ENCODE results near the gene HOXA3.
A peak's percentile ranks its signal among the peaks of the same experiment; 100 is the strongest.

HOXA3 gene

DNA sequence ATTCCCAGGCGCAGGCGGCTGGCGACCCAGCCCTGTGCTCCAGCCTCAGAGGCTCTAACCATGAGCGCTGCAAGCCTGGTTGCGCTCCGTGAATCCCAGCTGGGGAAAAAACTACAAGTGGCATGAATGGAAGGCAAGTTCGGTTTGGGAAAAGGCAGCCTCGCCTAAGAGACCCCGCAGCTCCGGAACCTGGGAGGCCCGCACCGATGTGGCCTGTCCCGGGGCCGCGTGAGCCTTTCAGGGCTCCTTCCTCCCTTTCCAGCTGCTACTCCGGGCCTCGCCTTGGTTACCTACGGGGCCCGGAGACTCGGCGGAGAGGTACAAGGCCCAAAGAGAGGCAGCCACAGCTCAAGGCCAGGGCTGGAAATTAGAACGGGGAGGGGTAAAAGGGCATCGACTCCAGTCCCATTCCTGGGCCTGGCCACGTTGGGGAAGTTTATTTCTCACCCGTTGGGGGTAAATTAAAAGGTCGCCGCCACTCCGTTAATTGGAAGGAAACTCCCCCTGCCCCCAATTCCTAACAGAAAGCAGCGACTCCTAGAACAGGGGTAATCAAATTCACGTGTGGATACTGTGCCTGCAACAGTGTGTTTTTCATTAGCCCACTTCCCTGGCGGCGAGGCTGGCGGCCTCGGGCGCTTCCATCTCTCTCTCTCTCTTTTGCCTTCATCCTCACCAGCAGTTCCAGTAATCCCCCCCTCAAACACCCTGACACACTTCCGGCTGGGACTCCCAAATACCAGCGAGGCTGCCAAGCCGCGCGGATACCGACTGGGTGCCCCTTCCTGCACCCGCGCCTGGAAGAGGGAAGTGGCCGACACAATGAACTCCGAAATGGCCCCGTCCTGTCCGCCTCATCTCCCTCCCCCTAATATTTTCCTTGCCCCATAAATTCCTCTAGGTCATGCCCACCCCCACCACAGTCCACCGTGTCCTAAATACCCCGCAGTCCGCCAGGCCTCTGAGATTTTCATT, 14.4 kb upstream of the HOXA3 start:
- no peak for DNase-seq (ENCODE audit: low read depth in 2 of 2)

DNA sequence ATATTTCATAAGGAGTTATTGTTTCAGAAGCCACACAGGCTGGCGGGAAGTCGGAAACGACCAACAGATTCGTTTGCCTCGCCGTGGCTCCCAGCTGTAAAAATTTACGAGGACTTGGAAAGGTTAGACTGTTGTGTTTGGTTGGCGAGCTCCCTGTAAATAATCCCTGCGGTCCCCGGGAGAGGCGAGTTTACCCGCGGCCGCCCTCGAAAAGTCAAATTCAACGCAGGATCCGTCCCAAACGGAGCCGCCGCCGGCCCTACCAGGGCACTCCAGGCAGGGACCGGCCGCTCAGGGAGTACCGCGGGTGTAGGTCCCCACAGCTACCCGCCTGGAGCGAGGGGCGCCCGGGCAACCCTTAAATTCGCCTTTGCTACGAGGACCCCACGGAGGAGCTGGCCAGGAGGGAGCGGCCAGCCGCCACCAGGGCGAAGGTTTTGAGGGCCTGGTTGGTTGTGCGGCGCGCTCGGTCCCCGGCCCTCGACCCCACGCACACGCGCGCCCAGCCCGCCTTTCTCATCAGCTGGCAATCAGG, 13.7 kb upstream of the HOXA3 start:
- DNase-seq (ENCODE audit: low read depth in 2 of 2) = no peak

DNA sequence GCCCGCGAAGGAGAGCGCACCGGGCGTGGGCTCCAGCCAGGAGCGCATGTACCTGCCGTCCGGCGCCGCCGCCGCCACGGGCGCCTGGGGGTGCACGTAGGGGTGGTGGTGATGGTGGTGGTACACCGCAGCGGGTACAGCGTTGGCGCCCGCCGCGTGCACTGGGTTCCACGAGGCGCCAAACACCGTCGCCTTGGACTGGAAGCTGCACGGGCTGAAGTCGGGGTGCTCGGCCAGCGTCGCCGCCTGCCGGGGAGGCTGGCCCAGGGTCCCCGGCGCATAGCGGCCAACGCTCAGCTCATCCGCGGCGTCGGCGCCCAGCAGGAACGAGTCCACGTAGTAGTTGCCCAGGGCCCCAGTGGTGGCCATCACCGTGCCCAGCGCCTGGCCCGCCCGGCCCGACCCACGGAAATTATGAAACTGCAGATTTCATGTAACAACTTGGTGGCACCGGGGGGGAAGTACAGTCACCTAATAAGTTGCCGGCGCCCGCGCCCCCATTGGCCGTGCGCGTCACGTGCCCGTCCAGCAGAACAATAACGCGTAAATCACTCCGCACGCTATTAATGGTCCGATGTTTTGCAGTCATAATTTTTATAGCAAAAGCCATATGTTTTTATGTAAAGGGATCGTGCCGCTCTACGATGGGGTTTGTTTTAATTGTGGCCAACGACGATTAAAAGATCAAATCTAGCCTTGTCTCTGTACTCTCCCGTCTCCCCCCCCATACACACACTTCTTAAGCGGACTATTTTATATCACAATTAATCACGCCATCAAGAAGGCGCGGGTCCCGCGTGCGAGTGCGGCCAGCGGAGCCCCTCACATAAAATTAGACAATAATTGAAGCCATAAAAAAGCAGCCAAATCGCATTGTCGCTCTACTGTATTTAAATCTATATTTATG, 13.0 kb upstream of the HOXA3 start, which contains the start of gene HOXA9:
TSS of gene HOXA9 (minus strand) at position 449 of the 907 bp plus-strand sequence. CDS start at position 369, 80 bp downstream.
- DNase-seq (ENCODE audit: low read depth in 2 of 2) = no peak

DNA sequence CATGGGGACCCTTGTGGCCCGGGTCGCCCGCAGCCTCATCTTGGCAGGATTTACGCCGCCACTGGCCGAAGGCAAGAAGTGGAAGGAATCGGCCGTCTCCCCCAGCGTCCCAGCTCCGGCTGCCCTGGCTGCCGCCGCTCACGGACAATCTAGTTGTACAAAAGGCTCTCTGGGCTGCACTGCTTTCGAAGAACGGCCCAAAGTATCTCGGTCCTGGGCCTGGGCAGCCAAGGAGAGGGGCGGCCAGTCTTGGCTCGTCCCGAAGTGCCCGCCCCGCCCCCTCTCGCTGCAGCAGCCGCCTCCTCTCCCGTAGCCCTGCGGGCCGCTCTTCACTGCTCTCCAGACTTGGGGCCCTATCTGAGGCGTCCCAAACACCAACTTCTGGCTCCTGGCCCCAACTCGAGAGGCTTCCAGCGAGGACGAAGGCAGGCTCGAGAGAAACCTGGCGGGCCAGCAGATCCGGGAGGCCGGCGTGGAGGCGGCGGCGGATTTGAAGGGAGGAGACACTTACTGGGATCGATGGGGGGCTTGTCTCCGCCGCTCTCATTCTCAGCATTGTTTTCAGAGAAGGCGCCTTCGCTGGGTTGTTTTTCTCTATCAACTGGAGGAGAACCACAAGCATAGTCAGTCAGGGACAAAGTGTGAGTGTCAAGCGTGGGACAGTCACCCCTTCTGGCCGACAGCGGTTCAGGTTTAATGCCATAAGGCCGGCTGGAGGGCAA, 12.1 kb upstream of the HOXA3 start:
- DNase-seq (ENCODE audit: low read depth in 2 of 2) = no peak

DNA sequence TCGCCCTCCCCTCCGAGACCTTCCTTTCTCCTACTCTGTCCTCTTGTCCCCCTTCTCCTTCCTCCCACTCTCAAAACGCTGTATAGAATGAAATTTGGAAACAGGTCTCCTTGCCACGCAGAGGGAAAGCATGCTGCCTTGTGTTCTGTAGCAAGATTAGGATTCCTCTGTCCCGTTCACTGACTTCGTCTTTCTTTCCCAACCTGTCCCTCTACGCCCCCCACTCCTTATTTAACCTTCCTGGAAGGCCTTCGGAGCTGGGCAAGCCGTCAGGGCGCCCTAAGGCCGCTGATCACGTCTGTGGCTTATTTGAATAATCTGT, 11.6 kb upstream of the HOXA3 start:
- DNase-seq (ENCODE audit: low read depth in 2 of 2) = no peak

DNA sequence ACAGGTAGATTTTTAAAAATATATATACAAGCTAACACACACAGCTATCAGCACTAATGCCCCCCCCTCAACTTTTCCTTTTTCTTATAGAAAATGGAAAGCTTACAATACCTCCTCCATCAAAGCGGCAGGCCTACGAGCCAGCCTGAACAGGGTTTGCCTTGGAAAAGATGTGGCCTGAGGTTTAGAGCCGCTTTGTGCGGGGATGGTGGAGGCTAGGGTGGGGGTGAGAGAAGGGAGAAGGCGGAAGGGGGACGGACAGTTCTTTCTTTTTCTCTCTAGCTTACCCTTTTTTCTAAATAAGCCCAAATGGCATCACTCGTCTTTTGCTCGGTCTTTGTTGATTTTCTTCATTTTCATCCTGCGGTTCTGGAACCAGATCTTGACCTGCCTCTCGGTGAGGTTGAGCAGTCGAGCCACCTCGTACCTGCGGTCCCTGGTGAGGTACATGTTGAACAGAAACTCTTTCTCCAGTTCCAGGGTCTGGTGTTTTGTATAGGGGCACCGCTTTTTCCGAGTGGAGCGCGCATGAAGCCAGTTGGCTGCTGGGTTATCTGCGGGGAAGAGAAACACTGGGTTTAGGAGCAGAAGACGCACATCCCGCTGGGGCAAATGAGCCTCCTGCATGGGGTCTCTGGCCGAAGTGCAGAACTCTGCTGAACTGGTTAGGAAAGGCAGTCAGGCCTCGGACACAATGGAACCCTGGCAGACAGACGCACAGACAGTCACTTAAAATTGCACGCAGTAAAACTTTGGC, 11.1 kb upstream of the HOXA3 start:
- no peak for DNase-seq (ENCODE audit: low read depth in 2 of 2)

DNA sequence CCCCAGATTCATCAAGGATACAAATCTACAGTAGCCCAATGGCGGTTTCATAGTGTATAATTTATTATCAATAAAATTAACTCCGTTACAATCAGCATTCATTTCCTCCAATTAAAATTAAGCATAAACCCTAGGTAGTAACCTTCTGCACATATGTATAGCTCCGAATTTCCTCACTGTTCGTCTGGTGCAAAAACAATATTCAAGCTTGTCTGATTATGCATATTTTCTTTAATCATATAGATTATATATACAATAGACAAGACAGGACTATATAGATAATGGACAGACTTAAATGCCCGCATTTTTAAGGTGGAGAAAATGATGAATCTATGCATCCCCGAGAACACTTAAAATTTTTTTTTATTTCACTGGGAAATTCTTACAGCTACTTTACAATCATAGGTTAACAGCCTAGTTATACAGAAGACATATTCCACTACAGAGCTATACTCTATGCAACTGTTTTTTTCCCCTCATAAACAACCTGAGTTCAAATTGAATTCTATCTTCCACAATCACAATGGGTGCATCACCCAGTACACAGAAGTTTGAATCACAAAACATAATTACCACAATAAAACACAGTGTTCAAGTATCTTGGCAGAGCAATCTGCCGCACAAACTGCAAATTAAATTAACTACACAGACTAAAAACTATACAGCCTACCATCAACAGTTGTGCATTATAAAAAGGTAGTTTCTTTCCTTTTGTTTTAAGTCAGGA, 10.3 kb upstream of the HOXA3 start:
- DNase-seq (ENCODE audit: low read depth in 2 of 2) = no peak

DNA sequence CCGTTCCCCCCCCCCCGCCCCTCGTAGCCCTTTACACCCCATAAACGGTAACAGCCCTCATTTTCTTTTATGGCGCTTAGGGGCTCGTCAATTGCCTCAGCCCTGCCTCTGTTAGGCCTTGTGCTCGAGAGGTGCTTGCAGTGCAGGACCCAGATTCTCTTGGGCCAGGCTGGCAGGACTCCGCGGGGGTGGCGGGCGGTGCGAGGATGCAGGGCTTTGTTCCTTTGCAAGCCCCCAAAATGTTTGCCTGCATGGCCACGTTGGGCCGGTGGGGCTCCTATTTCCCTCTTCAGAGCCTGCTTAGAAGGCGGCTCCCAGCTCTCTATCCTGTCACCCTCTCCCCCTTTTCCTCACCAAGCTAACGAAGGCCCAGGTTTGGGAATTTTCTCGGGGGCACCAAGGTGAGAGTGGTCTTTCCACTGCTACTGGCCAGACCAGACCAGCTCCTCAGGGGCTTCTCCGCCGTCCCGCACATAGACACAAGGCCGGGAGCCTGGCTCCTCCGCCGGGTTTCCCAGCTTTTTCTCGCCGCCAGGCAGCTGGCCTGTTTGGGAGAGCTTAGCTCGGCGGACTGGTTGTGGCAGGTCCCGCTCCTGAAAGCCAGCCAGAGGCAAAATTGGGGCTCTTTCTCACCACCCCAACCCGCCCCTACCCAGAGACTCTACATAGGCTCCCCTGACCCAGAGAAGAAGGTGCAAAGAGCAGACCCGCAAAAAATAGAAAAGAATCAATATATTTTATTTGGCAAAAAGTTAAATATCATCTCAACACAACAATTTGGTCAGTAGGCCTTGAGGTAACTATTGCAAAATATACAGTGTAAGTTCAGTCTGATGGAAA, 9.6 kb upstream of the HOXA3 start:
- no peak for DNase-seq (ENCODE audit: low read depth in 2 of 2)

DNA sequence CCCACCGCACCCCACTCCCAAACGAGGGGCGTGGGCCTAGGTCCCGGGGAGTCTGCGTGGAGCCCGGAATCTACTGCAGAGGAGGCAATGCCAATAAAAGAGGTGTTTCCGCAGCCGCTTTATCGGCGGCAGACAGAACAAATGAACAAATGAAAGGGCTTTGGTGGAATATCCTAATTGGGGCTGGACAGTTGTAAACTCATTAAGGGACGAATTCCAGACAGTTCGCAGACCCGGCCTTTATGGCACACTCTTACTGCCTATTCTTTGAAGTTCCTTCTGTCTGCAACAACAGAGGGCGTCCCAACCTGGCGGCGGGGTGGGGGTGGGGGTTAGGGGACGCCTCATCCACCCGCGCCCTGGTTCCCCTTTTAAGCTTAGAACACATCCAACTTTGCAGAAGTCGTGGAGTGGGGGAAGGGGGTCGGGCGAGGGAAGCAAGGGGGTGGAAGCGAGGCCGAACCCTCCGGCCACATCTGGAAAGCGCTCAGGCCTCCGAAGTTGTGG, 8.9 kb upstream of the HOXA3 start:
- no peak for DNase-seq (ENCODE audit: low read depth in 2 of 2)

DNA sequence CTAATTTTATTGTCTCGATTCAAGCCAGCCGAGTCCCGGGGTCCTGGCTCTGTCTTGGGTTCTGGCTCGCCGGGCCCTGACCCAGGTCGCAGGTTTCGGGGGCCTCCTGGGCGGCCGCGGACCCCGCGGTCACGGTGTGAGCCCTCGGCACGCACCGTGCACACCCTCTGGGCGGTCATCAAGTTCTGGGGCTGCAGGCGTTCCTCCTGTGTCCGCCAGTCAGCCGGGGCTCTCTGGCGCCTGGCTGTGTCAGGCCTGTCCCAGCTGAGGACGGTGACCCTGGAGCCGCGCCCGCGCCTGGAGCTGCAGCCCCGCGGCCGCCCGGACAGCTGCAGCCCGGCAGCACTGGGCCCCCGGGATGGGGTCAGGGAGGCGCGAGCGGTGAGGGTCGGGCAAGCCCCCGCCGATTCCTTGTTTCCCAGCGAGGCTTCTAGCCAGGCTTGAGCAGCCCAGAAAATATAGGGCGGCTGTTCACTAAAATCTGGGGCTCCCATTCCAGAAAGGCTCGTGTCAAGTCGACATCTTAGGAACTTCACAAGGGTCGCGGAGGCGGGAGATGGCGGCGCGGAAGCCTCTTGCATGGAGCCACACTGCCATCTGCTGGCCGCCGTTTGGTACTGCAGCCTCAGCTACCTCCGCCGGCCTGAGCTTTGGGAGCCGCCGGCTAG, 8.3 kb upstream of the HOXA3 start:
- peak; percentile 77 to 86 for DNase-seq (ENCODE audit: low read depth in 2 of 2)

DNA sequence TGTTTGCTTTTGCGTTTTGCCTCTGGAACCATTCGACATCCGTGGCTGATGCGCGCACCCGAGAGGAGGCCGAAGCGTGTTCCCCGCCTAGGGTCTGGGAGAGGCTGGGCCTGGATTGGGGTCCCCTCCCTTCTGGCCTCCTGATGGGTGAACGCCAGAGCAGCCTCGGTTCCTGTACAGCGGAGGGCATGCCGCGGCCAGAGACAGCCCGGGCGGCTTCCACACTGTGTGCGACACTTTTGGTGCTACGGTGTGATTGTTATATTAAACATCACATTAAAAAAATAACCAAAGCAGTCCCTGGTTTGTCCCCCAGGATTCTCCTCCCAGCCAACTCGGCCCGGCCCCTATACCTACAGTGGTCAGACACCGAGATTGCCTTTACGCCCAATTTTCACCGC, 7.8 kb upstream of the HOXA3 start:
- no peak for DNase-seq (ENCODE audit: low read depth in 2 of 2)

DNA sequence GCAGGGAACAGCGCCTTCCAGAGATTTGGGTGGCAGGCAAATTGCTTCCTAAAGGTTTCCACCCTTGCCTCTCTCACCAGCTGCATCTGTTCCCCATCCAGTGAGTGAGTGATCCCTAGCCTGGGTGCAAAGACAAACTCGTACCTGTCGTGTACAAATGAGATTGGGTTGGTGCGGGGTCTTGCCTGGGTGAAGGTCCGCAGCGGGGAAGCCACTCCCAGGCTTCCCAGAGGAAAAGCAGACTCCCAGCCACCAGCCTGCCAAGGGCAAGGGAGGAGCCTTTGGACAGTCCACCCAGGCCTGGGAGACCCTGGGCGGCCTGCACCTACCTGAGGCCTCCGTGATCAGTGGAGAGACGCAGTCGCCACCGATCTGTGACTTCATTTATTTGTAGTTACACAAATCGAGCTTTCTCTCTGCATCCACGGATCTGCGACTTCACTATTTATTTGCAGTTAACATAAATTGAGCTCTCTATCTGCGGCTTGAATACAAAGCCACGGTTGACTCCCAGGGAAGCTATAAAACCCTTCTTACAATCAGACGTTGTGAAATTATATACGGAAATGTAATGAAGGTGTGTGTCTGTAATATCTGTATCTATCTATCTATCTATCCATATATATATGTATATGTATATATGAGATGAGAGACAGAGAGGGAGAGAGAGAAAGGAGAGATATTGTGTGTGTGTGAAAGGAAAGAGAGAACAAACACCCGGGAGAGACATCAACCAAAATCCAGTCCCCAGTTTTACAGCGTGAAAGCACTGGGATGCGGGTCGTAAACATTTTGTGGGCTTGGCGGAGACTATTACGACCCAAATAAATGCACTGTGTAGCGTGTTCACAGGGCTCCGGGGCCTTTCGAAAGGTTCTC, 7.1 kb upstream of the HOXA3 start:
- DNase-seq (ENCODE audit: low read depth in 2 of 2) = no peak

DNA sequence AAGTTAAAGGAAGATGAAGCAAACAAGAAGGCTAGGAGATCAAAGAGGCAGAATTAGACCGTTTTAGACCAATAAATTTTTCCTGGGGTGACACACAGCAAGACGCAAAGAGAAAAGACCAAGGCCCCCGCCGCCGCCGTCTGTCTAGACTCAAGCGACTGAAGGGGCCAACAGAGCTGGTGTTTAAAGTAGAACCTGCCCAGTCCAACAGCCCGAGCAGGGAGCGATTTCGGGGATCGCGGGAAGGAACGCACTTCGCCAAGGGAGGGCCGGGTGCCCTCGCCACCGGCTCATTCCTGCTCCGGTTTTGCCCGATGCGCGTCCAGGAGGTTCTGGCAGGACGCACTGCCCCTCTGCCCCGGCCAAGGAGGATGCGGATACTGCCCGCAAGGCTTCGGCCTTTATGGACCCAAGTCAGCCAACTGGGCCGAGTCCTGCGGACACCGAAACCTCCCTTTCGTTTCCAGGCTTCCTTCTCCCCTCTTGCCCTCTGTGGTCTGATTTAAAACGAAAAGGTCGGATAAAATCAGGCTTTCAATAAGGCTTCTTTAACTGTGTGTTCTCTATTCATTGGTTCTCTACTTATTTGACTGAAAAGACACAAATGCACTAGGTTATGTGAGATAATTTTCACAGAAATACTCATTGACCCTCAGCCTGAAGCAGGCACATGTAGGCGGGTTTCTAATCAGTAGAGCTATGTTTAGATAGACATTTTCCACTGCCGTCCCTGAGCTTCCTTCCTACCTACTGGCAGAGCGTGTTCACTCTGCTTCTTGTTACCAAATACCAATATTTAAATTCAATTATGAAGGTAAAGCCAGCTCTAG, 6.3 kb upstream of the HOXA3 start:
- DNase-seq (ENCODE audit: low read depth in 2 of 2) = no peak

DNA sequence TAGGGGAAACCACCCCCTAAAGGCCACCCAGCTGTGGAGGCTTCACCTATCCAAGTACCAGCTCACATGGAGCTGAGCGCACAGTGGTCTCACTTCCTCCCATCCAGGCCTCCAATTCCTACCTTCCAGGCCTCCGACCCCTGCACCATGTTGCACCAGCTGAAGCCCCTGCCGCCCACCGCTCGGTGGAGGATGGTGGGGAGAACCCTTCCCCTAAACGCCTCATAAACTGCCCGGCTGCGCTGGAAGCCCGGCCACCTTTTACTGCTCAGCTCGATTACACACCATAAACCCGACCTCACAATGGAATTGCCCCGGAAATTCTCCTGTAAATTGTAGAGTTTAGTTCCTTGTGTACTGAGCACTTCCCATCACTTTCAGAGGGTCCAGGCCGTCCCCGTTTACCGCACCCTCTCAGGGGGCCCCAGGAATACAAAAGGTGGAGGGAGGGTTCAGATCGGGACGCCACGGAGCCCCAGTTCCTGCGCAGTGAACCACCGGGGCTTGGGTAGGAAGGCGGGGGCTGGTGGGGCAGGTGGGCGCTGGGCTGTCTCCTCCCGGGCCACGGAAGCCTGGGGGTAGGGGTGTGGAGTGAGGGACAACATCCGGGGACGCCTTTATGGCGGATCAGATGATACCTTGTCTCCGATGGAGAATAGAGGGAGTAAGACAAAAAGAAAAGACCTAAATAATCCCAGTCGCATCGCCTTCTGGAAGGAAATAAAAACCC, 5.5 kb upstream of the HOXA3 start:
- DNase-seq (ENCODE audit: low read depth in 2 of 2) = no peak

DNA sequence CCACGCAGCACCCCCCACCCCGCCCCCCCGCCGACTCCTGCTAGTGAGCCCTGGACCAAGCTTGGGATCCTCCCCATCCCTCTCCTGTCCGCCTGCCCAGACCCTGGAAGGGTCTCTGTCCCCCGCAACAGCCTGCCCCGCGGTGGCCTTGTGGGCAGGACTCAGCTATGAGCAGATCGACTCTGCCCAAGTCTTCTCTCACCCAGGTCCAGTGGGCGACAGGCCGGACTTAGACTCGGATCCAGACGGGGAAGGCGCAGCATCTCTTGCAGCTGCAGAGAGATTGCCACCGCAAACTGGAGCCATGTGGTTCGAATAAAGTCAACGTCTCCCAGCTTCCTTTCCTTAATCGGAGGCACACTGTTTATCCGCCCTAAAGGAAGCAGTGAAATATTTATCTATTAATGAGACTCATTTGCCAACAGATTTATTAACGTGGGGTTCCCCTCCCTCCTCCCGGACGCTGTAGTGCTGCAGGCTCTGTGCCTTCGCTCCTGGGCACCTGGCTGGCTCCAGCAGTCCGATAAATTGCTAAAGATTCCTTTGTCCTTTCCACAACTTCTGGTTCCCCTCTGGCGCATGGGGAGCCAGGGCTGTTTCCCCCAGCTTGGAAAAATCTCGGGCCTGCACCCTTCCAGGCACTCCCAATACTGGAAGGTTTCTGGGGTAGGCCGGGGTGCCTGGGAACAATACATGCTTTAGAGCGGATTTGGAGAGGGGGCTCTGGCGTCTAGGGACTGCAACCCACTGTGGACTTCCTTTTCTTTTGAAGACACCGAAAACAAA, 4.7 kb upstream of the HOXA3 start:
- DNase-seq (ENCODE audit: low read depth in 2 of 2) = no peak
